Stimulated activated CD4-positive, alpha-beta T cell treated with anti-CD3 and anti-CD28 coated beads, Interleukin-15, amount 100 ng/mL, for 48 hours (primary cell): ENCODE data around the gene SLIT3.

ENCODE experiments used
- DNase-seq, 2 donors: peaks; one replicate each; pipeline ENCODE4 v3.0.0-alpha.2; 2020; ENCODE audit warnings: low read depth in 2 of 2

The SLIT3 gene

DNA sequence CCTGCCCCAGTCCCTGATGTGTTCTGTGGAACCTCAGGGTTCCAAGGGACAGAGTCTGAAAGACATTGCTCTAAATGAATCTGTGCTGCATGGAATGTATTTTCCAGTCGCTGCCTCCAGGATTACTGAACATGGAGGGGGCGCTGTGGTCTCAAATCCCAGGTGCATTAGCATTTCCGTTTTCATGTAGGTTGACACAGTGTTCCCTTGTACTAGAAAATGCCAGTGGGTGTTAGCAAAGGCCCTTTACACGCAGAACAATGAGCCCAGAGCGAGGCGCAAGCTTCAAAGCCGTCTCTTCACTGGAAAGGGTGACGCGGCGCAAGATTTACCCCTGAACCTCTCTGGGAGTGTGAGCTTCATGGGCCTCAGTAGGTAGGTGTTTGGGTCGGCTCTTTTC lies 308.3 kb downstream of the SLIT3 start:
- no peak for DNase-seq

DNA sequence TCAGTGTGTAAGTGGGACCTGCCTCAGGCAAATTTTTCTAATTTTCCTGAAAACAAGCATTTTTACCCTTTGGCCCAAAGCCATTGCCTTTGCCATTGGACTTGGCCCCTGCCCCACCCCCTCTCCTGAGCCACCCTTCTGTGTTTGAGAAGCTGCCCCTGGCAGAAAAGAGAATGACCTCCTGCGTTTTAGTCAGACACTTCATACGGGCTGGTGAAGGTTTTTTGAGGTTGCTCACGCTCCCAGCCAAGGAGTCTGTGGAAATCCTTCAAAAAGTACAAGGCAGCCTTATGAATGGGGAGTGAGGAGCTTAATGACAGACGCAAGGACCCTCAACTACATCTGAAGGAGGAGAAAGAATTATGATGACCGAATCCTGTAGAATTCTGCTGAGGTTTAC lies 308.9 kb downstream of the SLIT3 start:
- no peak for DNase-seq

DNA sequence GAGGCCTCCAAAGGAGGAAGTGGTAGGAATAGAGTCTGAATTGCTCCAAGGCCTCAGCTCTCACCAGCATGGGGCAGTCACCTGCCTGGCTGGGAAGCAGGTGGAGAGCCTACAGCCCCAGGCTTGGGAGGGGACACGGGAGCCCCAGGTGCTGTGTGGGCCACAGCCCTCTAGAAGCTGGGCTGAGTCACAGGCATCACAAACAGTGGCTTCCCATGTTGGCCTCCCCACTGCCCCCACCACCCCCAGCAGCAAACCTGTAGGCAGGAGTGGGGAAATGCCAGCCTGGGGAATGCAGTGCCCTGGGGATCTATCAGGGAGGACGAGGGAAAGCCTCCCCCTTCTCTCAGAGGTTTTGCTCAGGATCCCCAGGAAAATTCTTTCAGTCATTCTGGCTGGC lies 309.6 kb downstream of the SLIT3 start:
- DNase-seq, result no peak

DNA sequence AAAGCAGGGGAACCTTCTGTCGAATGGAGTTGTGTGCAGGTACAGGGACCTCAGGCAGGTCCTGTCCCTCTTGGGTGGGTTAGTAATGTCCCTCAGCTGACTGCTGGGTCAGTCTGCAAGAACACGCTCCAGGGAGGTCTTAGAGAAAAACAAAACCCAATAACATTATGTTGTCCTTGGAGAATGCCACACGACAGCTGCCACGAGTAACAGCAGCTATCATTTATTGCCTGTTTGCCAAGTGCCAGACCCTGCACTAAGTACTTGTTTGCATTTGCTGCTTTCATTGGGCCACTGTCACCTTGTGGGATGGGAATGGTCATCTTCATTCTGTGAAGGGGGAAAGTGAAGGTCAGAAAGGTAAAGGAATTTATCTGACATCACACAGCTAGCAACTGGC lies 310.3 kb downstream of the SLIT3 start:
- no peak for DNase-seq

DNA sequence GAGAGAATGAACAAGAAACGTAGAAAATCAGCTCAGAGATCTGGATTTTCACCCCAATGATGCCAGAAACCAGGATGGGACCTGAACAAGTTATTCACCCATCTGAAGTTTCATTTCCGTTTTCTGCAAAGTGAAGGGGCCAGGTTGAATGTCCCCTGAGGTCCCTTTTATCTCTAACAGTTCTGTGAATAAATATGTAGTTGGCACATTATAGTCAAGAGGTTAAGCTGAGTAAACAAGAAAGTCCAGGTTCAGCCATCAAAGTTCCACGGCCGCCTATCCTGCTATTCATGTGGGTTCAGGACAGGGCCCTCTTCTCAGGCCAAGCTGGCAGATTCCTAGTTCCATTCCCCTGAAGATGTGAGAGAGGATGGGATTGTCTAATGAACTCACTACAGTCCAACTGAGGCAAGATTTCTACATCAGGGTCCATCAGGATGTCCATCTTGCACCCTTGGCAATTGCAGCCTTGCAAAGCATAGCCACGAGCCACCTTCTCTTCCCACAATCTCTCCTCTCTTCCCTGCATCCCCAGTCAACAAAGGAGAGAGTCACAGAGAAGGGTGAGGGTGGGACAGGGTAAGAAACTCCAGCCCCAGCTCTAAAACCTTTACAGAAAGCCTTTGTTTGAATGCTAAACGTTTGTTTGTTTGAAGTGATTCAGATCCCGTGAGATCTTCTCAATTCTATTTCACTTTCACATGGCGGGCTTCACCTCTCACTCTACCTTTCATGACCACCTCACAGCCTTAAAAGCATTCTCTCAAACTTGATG lies 311.0 kb downstream of the SLIT3 start:
- DNase-seq, result no peak

DNA sequence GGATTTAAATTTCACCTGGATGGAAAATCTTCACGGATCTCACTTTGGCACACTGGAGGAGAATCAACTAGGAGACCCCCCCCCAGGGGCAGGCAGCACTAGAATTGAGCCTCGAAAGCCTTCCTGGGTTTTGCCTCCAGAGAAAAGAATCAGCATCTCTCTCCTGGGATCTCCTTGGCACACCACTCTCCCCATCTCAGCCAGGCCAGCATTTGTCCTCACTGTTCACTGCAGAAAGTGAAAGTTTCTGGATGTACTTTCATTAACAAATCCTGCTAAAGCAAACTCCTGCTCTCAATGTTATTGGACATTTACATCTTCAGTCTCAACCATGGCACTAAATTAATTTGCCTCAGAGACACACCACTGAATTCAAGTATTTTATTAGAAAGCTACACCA lies 312.2 kb downstream of the SLIT3 start:
- DNase-seq, result no peak

DNA sequence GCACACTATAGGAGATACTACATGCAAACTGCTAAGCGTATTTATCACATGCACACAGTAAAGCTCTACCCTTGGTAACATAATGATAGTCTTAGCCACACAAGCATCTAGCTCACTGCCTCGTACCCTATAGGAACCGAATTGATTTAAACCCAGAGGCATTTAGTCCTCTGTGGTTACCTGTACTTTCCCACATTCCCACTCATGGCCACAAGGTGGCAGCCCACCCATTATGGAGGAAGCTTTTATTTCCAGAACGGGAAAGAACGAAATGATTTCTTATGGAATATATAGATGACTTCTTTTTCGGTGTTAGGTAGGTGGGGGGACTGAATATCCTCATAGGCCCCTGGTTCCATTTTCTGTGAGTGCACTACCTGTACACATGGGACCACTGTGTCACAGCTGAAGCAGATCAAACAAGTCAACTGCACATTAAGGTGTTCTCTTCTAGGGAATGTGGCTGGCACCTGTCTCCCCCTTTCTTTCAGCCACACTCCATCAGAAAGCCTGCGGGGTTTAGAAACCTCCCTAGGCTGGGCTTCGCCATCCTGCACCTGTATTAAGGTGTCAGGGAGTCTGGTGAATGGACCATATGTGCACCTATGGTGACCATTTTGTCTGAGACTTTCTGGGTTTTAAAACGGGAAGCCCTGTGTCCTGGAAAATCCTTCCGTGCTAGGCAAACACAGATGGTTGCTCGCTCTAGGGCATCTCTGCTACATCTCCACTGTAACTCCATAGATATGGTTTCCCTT lies 313.2 kb downstream of the SLIT3 start:
- DNase-seq, result peak; percentile 29 to 47

DNA sequence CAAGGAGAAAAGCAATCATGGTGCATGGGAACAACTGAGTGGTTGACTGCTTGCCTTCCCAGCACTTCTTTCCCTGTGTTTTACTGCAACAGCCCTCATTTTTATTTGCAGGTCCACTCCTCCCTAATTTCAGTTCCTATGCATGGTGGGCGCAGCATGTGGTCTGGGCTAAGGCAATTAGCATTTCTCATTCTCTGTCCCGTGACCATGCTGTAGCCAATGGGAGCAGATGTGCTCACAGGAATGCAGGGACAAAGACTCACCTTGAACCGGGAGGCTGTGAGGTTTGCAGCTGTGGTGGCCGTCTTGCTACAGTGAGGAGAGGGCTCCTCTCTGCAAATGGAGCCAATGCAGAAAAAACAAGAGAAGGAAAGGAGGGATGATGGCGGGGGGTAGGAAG lies 315.5 kb downstream of the SLIT3 start:
- no peak for DNase-seq

DNA sequence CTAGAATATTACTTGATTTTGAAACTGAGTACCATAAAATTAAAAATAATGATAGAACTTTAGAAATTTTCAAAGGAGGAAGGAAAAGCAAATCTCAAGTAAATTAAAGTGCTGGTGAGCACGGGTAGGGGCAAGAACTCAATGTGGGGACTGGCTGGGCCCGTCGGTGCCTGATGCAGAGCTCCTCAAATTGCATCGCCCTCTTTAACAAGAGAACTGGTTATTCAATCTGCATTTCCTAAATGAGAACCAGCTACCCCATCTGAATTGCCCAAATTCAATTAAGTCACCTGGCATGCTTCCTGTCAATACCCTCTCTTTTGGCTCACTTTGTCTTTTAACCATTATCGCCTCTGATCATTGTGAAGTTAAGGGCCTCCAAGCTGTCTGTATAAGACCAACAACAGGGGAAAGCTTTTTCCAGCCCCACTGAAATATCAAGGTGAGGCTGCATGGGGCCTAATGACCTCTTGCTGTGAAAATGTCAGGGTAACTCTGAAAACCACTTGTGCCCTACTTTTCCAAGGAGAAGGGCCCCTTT lies 316.7 kb downstream of the SLIT3 start:
- no peak for DNase-seq

DNA sequence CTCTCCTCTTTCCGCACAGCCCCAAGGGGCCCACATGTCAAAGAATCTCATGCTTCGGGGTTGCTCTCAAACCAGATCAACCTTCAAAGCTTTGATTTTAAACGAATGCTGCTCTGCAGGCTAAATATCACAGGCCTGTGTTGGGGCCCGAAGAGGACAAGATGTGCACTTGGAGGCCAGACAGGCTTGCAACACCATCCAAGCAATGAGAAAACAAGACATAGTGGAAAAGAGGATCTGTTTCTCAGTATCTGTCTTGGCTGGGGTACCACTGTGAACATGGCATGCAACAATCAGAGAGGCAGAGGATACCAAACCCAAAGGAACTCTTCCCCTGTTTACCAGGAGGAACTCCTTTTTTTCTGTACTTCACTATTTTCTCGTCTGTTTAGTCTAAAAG lies 321.8 kb downstream of the SLIT3 start:
- no peak for DNase-seq

DNA sequence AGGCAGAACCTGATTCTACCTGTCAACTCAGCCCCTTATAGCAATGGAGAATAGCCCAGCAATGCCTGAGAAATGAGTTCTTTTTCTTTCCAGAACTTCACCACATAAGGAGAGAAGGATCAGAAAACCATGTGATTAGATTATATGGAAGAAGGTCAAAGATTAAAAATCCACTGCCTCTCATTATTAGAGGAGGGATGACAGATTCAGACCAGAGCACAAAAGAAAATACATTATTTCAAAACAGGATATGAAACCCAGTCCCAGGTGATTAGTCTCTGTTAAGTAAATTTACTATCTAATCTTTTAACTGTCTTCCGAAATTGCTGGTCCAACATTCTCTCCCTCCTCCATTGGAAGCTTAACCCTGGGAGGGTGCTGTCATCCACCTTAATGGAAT lies 322.4 kb downstream of the SLIT3 start:
- no peak for DNase-seq

DNA sequence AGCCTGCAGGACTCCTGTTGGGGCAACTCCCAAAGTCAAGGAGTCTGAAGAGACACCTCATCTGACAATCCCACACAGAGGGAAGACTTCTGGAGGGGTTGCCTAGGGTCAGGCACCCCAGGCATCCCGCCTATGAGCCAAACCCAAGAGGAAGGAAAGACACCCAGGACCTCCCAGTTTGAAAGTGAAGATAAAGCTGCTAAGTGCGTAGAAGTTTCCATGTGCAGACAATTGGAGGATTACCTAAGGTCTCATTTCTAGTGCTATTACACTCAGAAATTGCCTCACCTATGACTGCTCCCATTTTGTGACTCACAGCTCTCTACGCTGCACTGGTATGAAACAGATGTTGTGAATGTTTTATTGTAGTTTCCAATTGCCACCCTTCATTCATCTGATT lies 322.9 kb downstream of the SLIT3 start:
- no peak for DNase-seq

DNA sequence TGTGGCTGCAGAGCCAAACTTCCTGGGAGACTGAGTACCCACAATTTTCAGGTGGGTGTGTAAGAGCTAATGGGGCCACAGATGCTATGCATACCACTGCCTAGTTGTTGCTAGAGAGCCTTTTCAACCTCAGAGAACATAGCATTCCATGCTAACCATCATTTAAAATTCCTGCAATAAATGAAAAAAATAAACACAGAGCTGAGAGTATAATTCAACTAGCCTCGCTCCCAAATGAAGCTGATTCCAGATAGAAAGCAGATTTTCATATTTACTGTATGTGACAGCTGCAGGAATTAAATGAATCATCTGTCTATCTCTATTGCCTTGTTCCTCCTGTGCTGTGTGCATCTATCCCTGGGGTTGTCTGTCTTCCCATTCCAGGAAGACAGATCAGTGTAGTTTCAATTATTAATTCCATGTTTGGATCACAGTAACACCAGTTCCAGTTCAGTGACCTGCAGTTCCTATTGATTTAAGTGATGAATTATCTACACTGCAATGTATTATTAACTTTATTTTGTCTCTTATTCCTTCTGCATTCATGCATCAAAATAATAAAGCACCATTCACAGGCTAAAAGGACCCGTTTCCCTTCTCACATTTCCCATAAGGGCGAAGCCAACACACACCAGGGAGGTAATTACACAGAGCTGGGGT lies 324.5 kb downstream of the SLIT3 start:
- no peak for DNase-seq

DNA sequence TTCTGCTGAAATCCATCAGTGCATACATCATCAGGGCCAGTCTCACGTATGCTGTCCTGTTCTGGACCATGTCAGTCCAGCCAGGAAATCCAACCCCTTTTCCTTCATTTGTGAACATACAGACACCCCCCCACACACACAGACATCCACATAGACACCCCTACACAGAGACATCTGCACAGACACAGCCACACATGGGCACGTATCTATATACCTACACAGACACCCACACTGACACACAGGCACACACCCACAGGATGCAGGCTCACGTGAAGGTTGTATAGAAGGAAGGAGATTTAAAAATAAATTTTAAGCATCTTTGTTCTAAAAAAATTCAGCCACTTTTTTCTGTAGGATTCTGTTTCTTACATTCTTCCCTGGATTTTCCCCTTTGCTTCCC lies 325.6 kb downstream of the SLIT3 start:
- DNase-seq, result no peak

DNA sequence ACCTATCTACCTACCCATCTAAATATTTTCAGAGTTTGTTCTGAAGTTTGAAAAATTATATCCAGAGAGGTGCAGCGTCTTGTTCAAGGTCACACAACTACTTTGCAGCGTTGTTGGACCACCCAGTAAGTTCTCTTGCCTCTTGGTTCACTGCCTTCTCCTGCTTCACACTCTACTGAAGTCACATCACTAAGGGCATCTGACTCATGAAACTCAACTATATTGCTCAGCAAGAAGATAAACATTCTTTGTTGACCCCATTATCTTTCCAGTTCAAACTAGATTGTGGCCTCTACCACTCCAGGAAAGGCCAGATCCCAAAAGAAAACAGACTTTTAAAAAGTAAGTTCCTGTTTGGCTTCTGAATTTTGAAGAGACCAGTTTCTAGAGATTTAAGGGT lies 326.9 kb downstream of the SLIT3 start:
- no peak for DNase-seq

DNA sequence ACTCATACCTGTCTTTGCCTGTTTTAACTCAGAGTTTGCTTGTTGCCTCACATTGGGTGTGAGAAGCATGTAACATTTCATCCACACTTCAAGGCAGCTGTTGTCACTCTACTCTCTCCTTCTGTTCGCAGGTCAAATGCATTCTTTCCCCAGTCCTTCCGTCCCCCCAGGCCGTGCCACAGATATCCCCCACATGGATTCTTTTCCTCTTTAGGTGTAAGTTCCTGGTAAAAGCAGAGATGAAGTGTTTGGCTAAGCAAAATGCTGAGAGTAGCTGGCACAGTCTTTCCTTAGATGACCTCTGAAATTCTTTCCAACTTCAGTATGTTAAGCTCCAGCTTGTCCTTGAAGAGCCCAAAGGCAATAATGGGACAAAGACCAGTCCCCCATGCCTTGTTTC lies 328.2 kb downstream of the SLIT3 start:
- DNase-seq, result no peak

DNA sequence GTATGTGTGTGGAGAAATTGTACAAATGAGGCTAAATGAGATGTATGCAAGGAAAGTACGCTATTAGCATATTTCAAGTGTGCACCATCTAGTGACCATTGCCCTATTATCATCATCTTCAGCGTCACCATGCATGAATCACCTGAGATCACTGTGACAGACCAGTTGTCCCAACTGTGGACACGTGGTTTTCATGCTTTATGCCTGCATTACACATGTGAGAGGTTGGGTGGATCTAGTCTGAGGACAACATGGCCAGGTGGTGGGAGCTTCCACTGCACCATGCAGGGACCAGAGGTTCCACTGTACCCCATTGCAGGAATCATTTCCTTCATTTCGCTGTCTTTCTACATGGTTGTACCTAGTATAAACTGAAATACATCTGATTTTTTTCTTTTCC lies 329.8 kb downstream of the SLIT3 start:
- no peak for DNase-seq

DNA sequence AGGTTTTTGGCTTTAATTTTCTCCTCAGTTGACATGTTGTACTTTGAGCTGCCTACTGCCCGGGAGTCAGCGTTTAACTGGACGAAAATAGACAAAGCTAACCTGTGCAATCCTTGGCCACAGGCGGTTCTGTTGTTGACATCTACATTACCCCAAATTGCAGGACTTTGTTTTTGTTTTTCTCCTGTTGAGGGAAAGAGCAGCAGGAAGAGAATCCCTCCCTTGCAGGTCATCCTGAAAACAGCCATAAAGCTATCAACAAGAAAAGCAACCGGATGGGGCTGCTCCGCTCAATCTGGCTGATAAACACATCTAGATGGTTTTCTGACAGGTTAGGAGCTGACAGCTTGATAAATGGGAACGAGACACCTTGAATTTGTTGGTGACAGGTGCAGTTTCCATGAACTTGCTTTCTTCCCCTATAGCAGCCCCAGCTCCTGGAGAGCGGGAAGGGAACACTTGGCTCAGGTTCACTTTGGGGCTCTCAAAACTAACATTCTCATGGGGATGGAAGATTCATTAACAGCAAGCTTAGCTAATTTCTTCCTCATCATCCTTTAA lies 331.5 kb downstream of the SLIT3 start:
- DNase-seq, result no peak

DNA sequence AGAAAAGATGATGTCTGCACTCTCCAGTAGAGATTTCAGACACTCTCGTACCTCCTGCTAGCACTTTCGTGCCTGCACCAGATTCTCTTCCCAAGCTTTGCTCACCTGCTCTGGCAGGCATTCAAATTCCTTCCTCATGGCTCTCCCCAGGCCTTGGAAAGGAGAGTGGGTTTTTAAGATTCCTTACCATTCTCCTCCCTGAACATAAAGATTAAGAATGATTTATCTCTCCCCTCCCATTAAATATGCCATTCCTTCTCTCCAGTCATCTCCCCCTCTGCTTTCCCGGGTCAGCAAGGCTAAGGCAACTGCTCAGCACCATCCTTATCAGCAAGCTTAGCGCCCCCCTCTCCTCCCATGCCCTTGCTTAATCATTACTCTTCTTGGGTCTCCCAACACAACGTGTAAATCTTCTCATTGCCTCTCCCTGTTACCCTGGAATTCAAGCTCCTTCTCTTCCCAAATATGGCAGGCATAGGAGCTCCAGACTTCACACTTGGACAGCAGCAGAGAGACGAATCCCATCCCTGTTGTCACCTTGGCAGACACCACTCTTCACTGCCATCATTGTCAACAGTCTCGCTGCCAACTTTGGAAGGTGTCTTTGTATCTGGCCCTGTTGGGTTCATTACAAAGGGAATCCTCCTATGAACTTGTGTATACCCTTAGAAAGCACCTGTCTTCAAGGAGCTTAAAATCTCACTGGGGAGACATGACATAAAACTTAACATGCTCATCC lies 332.9 kb downstream of the SLIT3 start:
- no peak for DNase-seq

DNA sequence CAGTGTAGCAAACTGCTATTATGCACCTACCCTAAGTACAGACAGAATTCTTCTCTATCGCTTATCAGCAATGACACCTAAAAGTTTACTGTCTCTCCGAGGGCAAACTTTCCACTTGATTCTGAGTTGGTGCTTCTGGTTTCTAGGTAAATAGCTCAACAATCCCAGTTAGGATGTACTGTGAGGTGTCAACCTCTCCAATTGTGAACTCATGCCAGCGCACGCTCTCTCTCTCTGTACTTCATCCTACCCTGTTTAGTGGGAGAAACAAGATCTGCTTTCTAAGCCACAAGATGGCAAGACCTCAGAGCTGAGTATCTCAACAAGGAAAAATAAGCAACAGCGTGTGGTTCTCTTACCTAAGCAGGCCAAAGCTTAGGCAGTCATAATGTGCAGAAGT lies 335.3 kb downstream of the SLIT3 start:
- no peak for DNase-seq

DNA sequence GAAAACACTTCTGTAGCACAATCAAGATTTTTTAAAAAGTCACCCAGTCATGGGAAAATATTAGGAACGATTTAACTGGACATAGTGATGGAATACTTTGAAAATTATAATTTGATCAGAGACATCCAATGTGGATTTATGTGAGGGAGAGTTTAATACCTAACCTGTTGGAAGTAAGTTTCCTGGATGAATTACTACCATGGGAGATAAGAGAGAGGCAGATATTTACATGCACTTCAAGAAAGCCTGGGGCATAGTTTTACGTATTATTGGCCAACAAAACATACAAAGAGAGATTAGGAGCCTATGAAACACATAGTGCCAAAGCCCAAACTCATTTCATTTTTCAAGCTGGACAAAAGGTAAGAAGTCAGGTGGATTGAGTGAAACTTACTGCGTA lies 336.8 kb downstream of the SLIT3 start:
- no peak for DNase-seq

DNA sequence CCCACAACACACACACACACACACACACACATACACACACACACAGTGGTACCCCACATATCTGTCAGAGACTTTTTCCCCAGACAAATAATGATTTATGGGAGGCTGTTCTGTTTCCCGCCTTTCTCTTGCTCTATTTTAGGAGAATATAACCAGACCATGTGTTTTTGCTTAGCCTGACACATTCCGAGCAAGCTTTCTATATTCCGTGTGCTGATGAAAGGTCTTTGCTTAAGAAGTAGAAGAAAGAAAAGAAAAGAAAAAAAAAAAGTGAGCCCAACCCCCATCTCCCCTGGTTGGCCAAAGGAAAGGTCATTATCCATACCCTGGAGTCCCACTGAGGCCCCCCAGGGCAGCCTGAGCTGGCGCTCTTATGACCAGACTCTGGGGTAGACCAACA lies 338.6 kb downstream of the SLIT3 start:
- no peak for DNase-seq
